Measurements from ENCODE around the gene CLIP3.
A peak's percentile ranks its signal among the peaks of the same experiment; 100 is the strongest.

CLIP3 gene

DNA sequence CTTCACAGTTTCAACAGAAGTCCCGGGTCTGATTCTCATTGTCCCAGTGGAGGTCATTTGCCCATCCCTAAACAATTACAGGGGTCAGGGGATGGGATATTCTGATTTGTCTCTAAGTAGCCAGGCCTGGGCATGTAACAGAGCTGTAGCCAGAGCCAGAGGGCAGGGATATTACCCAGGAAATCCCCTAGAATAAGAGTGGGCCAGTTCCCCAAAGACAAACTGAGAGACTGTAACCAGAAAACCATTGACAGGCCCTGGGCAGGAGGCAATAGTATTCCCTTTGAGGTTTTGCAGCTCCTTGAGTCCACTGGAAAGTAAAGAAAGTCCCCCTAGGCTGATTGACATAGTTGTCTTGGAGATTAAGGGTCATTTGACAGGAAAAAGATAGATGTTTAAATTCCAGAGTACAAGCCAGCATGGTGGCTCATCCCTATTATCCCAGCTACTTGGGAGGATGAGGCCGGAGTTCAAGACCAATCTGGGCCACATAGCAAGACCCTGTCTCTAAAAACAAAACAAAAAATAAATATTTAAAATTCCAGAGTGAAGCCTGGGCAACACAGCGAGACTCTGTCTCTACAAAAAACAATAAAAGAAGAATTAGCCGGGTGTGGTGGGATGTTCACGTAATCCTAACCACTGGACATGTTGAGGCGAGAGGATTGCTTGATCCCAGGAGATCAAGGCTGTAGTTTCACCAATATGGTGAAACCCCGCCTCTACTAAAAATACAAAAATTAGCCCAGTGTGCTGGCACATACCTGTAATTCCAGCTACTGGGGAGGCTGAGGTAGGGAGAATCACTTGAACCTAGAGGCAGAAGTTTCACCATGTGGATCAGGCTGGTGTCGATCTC, 39.5 kb downstream of the CLIP3 start:
- peaks cover 6 to 29% (median 24%) of the 10 kb centered on the region in 11 experiments; a peak in 18 of 22 replicates for H4K20me1 ChIP-seq
- H3K4me1 ChIP-seq, result peaks cover 31 to 45% (median 36%) of the 10 kb centered on the region in 10 experiments
- H3K27ac ChIP-seq, result no peak overlapping the region
- TF ChIP-seq Cebpa-rat (IDR thresholded peaks at IDR 0.05), result no peak
- H3K9ac ChIP-seq, result no peak overlapping the region
- H3K36me3 ChIP-seq, result peaks cover 0 to 10% (median 9%) of the 10 kb centered on the region in 11 experiments; a peak in 19 of 22 replicates
- no peak overlapping the region for H3K4me3 ChIP-seq
- peaks cover 0 to 31% (median 25%) of the 10 kb centered on the region in 11 experiments; a peak in 21 of 22 replicates for H3K27me3 ChIP-seq
- peak overlapping the region in 7 of 11 experiments; percentile 93 to 99 (median 97); a peak in 7 of 22 replicates for H3K4me2 ChIP-seq
- peaks cover 5 to 14% (median 9%) of the 10 kb centered on the region in 11 experiments; a peak in 18 of 22 replicates for H3K9me3 ChIP-seq (replicated peaks in 1 of 11)

DNA sequence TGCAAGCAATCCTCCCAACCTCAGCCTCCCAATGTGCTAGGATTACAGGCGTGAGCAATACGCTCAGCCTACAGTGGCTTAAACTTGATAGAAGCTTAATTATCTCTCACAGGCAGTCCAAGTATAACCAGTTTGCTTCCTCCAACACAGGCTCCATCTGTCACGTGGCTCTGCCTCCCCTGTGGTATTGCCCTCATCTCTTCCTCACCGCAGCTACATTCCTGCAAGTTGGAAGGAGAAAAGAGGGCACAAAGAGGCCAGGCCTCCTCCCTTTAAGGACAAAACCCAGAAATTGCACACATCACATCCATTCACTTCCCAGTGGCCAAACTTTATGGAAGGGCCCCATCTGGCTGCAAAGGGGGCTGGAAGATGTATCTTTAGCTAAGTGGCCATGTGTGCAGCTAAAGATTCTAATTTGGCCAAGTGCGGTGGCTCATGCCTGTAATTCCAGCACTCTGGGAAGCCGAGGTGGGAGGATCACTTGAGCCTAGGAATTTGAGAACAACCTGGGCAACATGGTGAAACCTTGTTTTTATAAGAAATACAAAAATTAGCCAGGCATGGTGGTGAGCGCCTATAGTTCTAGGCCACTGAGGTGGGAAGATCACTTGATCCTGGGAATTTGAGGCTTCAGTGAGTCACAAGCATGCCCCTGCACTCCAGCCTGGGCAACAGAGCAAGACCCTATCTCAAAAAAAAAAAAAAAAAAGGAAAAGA, 40.8 kb downstream of the CLIP3 start:
- Histone ChIP-seq H3K4me3 (no peak overlapping the region), H3K36me3 (no peaks in the 10 kb centered on the region; a peak in 1 of 22 replicates), H3K4me1 (peaks cover 26 to 42% (median 30%) of the 10 kb centered on the region in 10 experiments), H4K20me1 (peaks cover 3 to 18% (median 13%) of the 10 kb centered on the region in 11 experiments; a peak in 15 of 22 replicates), H3K27ac (no peak overlapping the region), H3K4me2 (no peak overlapping the region), H3K27me3 (peaks cover 0 to 43% (median 37%) of the 10 kb centered on the region in 11 experiments; a peak in 21 of 22 replicates), H3K9me3 (replicated peaks in 1 of 11) (peaks cover 5 to 15% (median 9%) of the 10 kb centered on the region in 11 experiments; a peak in 18 of 22 replicates), H3K9ac (no peak overlapping the region)
- TF ChIP-seq Cebpa-rat (IDR thresholded peaks at IDR 0.05), result no peak

DNA sequence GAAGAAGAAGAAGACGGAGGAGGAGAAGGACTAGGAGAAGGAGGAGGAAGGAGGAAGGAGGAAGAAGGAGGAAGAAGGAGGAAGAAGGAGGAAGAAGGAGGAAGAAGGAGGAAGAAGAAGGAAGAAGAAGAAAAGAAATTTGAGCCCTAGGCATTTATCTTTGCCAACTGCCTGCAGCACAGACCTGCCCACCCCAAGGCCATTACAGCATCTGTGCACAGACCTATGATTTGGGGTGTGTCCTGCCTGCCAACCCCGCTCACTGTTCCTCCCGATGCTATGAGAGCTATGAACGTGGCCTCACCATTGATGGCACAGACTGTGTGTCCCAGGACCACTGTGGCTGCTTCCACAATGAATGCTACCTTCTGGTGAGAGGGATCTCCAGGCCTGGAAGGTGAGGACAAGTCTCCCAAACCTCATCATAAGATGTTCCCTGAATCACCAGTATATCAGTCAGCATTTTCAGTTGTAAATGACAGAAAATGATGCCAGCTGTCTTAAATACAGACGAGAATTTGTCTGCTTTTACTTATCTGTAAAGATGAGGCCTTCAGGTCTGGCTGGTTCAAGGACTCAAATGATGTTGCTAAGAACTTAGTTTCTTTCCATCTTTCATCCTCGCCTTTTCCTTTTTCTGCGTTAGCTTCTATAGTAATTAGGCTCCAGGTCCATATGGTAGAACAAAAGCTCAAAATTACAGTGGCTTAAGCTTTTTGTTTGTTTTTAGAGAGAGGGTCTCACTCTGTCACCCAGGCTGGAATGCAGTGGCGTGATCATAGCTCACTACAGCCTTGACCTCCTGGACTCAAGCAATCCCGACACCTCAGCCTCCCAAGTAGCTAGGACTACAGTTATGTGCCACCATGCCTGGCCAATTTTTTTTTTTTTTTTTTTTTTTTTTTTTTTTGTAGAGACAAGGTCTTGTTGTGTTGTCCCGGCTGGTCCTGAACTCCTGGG, 41.6 kb downstream of the CLIP3 start:
- Histone ChIP-seq H3K36me3 (no peaks in the 10 kb centered on the region), H3K4me2 (no peak overlapping the region; a peak in 1 of 22 replicates), H3K9ac (no peak overlapping the region), H3K4me3 (no peak overlapping the region), H3K4me1 (peaks cover 18 to 40% (median 27%) of the 10 kb centered on the region in 10 experiments), H3K27me3 (peaks cover 5 to 51% (median 46%) of the 10 kb centered on the region in 11 experiments; a peak in 21 of 22 replicates), H3K9me3 (replicated peaks in 1 of 11) (peaks cover 5 to 15% (median 9%) of the 10 kb centered on the region in 11 experiments; a peak in 18 of 22 replicates), H3K27ac (no peak overlapping the region), H4K20me1 (peaks cover 0 to 9% (median 5%) of the 10 kb centered on the region in 11 experiments; a peak in 12 of 22 replicates)
- no peak for TF ChIP-seq Cebpa-rat (IDR thresholded peaks at IDR 0.05)

DNA sequence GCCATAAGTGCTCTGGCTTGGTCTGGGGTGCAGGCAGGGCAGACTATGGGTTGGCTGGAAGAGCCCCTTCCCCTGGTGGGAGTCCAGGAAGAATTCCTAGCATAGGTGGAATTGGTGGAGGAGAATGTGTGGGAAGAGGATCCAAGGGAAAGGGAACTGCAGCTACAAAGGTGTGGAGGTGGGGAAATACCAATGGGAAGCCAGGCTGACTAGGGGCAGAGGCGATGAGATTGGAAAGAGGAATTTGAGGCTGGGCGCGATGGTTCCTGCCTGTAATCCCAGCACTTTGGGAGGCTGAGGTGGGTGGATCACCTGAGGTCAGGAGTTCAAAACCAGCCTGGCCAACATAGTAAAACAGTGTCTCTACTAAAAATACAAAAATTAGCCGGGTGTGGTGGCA, 42.5 kb downstream of the CLIP3 start:
- Histone ChIP-seq H3K4me1 (peaks cover 11 to 31% (median 19%) of the 10 kb centered on the region in 10 experiments), H3K4me3 (no peak overlapping the region), H3K27ac (no peak overlapping the region), H3K9me3 (replicated peaks in 1 of 11) (peaks cover 5 to 15% (median 9%) of the 10 kb centered on the region in 11 experiments; a peak in 18 of 22 replicates), H3K36me3 (no peaks in the 10 kb centered on the region), H4K20me1 (peaks cover 0 to 5% (median 0%) of the 10 kb centered on the region in 11 experiments; a peak in 1 of 22 replicates), H3K27me3 (peaks cover 7 to 60% (median 55%) of the 10 kb centered on the region in 11 experiments; a peak in 21 of 22 replicates), H3K9ac (no peak overlapping the region), H3K4me2 (no peak overlapping the region)
- no peak for TF ChIP-seq Cebpa-rat (IDR thresholded peaks at IDR 0.05)

DNA sequence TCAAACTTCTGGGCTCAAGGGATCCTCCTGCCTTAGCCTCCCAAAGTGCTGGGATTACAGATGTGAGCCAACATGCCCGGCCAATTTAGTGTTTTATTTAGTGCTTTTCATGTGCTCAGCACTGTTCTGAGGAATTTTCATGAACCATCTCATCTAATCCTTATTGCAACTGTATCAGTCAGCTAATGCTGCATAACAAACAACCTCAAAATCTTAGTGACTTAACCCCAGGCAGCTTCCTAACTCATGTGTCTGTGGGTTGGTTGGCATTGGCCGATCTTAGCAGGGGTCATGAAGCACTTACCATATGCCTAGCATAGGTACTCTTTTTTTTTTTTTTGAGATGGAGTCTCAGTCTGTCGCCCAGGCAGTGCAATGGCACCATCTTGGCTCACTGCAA, 43.8 kb downstream of the CLIP3 start:
- Histone ChIP-seq H3K36me3 (no peaks in the 10 kb centered on the region), H3K27me3 (peaks cover 7 to 60% (median 50%) of the 10 kb centered on the region in 11 experiments; a peak in 21 of 22 replicates), H4K20me1 (0 out of 22 replicates have a peak, but pooled peaks cover 0 to 5% (median 0%) of the 10 kb centered on the region in 11 experiments), H3K27ac (no peak overlapping the region), H3K9me3 (replicated peaks in 1 of 11) (peaks cover 5 to 15% (median 9%) of the 10 kb centered on the region in 11 experiments; a peak in 18 of 22 replicates), H3K4me3 (no peak overlapping the region), H3K9ac (no peak overlapping the region), H3K4me1 (peaks cover 0 to 21% (median 10%) of the 10 kb centered on the region in 10 experiments; a peak in 17 of 20 replicates), H3K4me2 (no peak overlapping the region)
- no peak for TF ChIP-seq Cebpa-rat (IDR thresholded peaks at IDR 0.05)

DNA sequence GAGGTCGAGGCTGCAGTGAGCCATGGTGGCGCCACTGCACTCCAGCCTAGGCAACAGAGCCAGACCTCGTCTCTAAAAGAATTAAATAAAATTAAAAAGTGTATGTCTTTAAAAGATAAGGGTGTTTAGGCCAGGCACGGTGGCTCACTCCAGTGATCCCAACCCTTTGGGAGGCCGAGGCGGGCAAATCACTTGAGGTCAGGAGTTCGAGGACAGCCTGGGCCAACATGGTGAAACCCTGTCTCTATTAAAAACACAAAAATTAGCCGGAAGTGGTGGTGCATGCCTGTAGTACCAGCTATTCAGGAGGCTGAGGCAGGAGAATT, 45.1 kb downstream of the CLIP3 start:
- Histone ChIP-seq H3K9ac (peak overlapping the region in 4 of 11 experiments; percentile 19 to 62 (median 41); a peak in 4 of 22 replicates), H3K4me2 (peak overlapping the region; percentile 49 to 80 (median 64)), H3K9me3 (replicated peaks in 1 of 11) (peaks cover 5 to 15% (median 9%) of the 10 kb centered on the region in 11 experiments; a peak in 18 of 22 replicates), H3K27ac (no peak overlapping the region), H3K4me3 (peak overlapping the region; percentile 42 to 67 (median 52); a peak in 19 of 20 replicates), H3K4me1 (peaks cover 0 to 18% (median 6%) of the 10 kb centered on the region in 10 experiments; a peak in 11 of 20 replicates), H3K36me3 (no peaks in the 10 kb centered on the region), H4K20me1 (0 out of 22 replicates have a peak, but pooled peaks cover 0 to 5% (median 0%) of the 10 kb centered on the region in 11 experiments), H3K27me3 (peaks cover 7 to 56% (median 45%) of the 10 kb centered on the region in 11 experiments; a peak in 21 of 22 replicates)
- TF ChIP-seq Cebpa-rat (IDR thresholded peaks at IDR 0.05), result no peak

DNA sequence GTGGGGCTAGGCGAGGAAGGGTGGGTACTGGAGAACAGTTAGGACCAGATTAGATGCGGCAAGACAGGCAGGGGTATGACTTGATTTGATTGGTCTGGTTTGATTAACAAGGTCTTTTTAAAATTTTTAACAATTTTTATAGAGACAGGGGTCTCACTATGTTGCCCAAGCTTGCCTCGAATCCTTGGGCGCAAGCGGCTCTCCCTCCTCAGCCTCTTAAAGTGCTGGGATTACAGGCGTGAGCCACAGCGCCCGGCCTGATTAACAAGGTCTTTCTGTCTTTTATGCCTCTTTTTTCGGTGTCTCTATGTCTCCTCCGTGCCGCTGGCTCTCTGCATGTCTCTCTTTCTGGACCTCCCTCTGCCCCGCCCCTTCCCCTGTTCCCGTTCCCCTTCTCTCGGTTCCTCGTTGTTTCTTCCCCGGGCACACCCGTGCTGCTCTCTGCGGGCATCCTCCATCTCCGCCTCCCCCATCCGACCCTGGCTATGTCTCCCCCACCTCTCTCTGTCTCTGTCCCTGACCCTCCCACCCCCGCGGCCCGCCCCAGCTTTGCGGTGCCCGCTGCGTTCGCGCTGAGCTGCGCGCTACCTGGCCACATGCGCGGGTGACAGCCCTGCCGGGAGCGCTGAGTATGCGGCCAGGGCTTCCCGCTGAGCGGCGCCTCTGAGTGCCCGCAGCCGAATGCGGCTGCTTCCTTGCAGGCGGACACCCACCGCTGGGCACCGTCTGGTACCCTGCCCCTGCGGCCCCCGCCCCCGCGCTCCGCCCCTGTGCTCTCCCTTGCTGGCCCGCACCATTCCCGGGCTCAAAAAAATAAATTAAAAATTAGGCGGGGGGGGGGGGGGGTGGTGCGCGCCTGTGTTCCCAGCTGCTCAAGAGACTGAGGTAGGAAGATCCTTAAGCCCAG, 45.8 kb downstream of the CLIP3 start:
- no peak for TF ChIP-seq Cebpa-rat (IDR thresholded peaks at IDR 0.05)
- 0 out of 22 replicates have a peak, but pooled peaks cover 0 to 5% (median 0%) of the 10 kb centered on the region in 11 experiments for H4K20me1 ChIP-seq
- H3K4me1 ChIP-seq, result peaks cover 0 to 18% (median 6%) of the 10 kb centered on the region in 10 experiments; a peak in 11 of 20 replicates
- H3K9me3 ChIP-seq (replicated peaks in 1 of 11), result peaks cover 5 to 15% (median 9%) of the 10 kb centered on the region in 11 experiments; a peak in 18 of 22 replicates
- H3K4me3 ChIP-seq, result peak overlapping the region; percentile 42 to 67 (median 52)
- H3K9ac ChIP-seq, result peak overlapping the region in 7 of 11 experiments; percentile 19 to 62 (median 39); a peak in 8 of 22 replicates
- H3K36me3 ChIP-seq, result no peaks in the 10 kb centered on the region
- peak overlapping the region; percentile 49 to 80 (median 64) for H3K4me2 ChIP-seq
- peaks cover 7 to 56% (median 45%) of the 10 kb centered on the region in 11 experiments; a peak in 21 of 22 replicates for H3K27me3 ChIP-seq
- no peak overlapping the region for H3K27ac ChIP-seq

Measured in BLaER1 treated with 17β-estradiol and CSF1 and Interleukin-3, amounts not matched to agents 10 nM and 100 nM (cell line).